ENCODE measurements around the gene FBXO31.

FBXO31 gene

GRCh38 chr16:87420026-87421002, 36.7 kb upstream of the FBXO31 start:
- Histone ChIP-seq H3K9ac (ENCODE audit: low read depth, low read length) (no peak overlapping the region), H3K36me3 (ENCODE audit: insufficient read depth, low read length) (peaks cover 69% of the 10 kb centered on the region), H3K4me1 (ENCODE audit: insufficient read depth, low read length) (no peaks in the 10 kb centered on the region), H3K9me3 (ENCODE audit: insufficient read depth, low read depth, low read length) (no peaks in the 10 kb centered on the region), H3K27me3 (ENCODE audit: insufficient read depth, low read length) (no peaks in the 10 kb centered on the region), H3K4me3 (ENCODE audit: low read length) (no peak overlapping the region), H3K27ac (ENCODE audit: low read depth, low read length) (no peak overlapping the region)
- 96% methylated on average over 25 of the region's 25 CpGs for WGBS

GRCh38 chr16:87418644-87419043, 35.1 kb upstream of the FBXO31 start:
- Histone ChIP-seq H3K9ac (ENCODE audit: low read depth, low read length) (no peak overlapping the region), H3K4me3 (ENCODE audit: low read length) (no peak overlapping the region), H3K9me3 (ENCODE audit: insufficient read depth, low read depth, low read length) (no peaks in the 10 kb centered on the region), H3K36me3 (ENCODE audit: insufficient read depth, low read length) (peaks cover 74% of the 10 kb centered on the region), H3K27me3 (ENCODE audit: insufficient read depth, low read length) (no peaks in the 10 kb centered on the region), H3K4me1 (ENCODE audit: insufficient read depth, low read length) (no peaks in the 10 kb centered on the region), H3K27ac (ENCODE audit: low read depth, low read length) (no peak overlapping the region)
- 72% methylated on average over 4 of the region's 6 CpGs for WGBS

- peaks cover 74% of the 10 kb centered on the region for H3K36me3 ChIP-seq (ENCODE audit: insufficient read depth, low read length)
- H3K9me3 ChIP-seq (ENCODE audit: insufficient read depth, low read depth, low read length): no peaks in the 10 kb centered on the region
- H3K4me1 ChIP-seq (ENCODE audit: insufficient read depth, low read length): no peaks in the 10 kb centered on the region
- no peak overlapping the region for H3K4me3 ChIP-seq (ENCODE audit: low read length)
- H3K27ac ChIP-seq (ENCODE audit: low read depth, low read length): no peak overlapping the region
- 97% methylated on average over 18 of the region's 18 CpGs for WGBS
- H3K9ac ChIP-seq (ENCODE audit: low read depth, low read length): no peak overlapping the region
- H3K27me3 ChIP-seq (ENCODE audit: insufficient read depth, low read length): no peaks in the 10 kb centered on the region
Measured at GRCh38 chr16:87418216-87418615, 34.6 kb upstream of the FBXO31 start.

- Histone ChIP-seq H3K4me3 (ENCODE audit: low read length) (no peak overlapping the region), H3K9ac (ENCODE audit: low read depth, low read length) (no peak overlapping the region), H3K9me3 (ENCODE audit: insufficient read depth, low read depth, low read length) (no peaks in the 10 kb centered on the region), H3K27me3 (ENCODE audit: insufficient read depth, low read length) (no peaks in the 10 kb centered on the region), H3K27ac (ENCODE audit: low read depth, low read length) (no peak overlapping the region), H3K4me1 (ENCODE audit: insufficient read depth, low read length) (no peaks in the 10 kb centered on the region), H3K36me3 (ENCODE audit: insufficient read depth, low read length) (peaks cover 76% of the 10 kb centered on the region)
- WGBS: 97% methylated on average over 13 of the region's 13 CpGs
Measured at GRCh38 chr16:87417528-87417910, 33.9 kb upstream of the FBXO31 start.

GRCh38 chr16:87416826-87417527, 33.4 kb upstream of the FBXO31 start:
- peaks cover 80% of the 10 kb centered on the region for H3K36me3 ChIP-seq (ENCODE audit: insufficient read depth, low read length)

GRCh38 chr16:87415441-87415840, 31.9 kb upstream of the FBXO31 start:
- WGBS: 96% methylated on average over 9 of the region's 9 CpGs
- H3K4me3 ChIP-seq (ENCODE audit: low read length): no peak overlapping the region
- no peaks in the 10 kb centered on the region for H3K9me3 ChIP-seq (ENCODE audit: insufficient read depth, low read depth, low read length)
- H3K27me3 ChIP-seq (ENCODE audit: insufficient read depth, low read length): no peaks in the 10 kb centered on the region
- H3K4me1 ChIP-seq (ENCODE audit: insufficient read depth, low read length): no peaks in the 10 kb centered on the region
- H3K27ac ChIP-seq (ENCODE audit: low read depth, low read length): no peak overlapping the region
- no peak overlapping the region for H3K9ac ChIP-seq (ENCODE audit: low read depth, low read length)
- H3K36me3 ChIP-seq (ENCODE audit: insufficient read depth, low read length): peaks cover 79% of the 10 kb centered on the region

More at GRCh38 chr16:87416826-87417527, 33.4 kb upstream of the FBXO31 start:
- H3K9ac ChIP-seq (ENCODE audit: low read depth, low read length): no peak overlapping the region
- no peak overlapping the region for H3K27ac ChIP-seq (ENCODE audit: low read depth, low read length)
- H3K4me1 ChIP-seq (ENCODE audit: insufficient read depth, low read length): no peaks in the 10 kb centered on the region
- H3K4me3 ChIP-seq (ENCODE audit: low read length): no peak overlapping the region
- WGBS: 95% methylated on average over 21 of the region's 23 CpGs
- H3K27me3 ChIP-seq (ENCODE audit: insufficient read depth, low read length): no peaks in the 10 kb centered on the region
- no peaks in the 10 kb centered on the region for H3K9me3 ChIP-seq (ENCODE audit: insufficient read depth, low read depth, low read length)

GRCh38 chr16:87414251-87414680, 30.7 kb upstream of the FBXO31 start:
- H3K4me1 ChIP-seq (ENCODE audit: insufficient read depth, low read length): no peaks in the 10 kb centered on the region
- peaks cover 81% of the 10 kb centered on the region for H3K36me3 ChIP-seq (ENCODE audit: insufficient read depth, low read length)
- no peaks in the 10 kb centered on the region for H3K9me3 ChIP-seq (ENCODE audit: insufficient read depth, low read depth, low read length)
- no peak overlapping the region for H3K4me3 ChIP-seq (ENCODE audit: low read length)
- no peak overlapping the region for H3K27ac ChIP-seq (ENCODE audit: low read depth, low read length)
- WGBS: 91% methylated on average over 24 of the region's 24 CpGs
- H3K27me3 ChIP-seq (ENCODE audit: insufficient read depth, low read length): no peaks in the 10 kb centered on the region
- no peak overlapping the region for H3K9ac ChIP-seq (ENCODE audit: low read depth, low read length)

- H3K36me3 ChIP-seq (ENCODE audit: insufficient read depth, low read length): peaks cover 80% of the 10 kb centered on the region
- H3K4me1 ChIP-seq (ENCODE audit: insufficient read depth, low read length): no peaks in the 10 kb centered on the region
- no peaks in the 10 kb centered on the region for H3K9me3 ChIP-seq (ENCODE audit: insufficient read depth, low read depth, low read length)
- H3K9ac ChIP-seq (ENCODE audit: low read depth, low read length): no peak overlapping the region
- H3K27ac ChIP-seq (ENCODE audit: low read depth, low read length): no peak overlapping the region
- H3K27me3 ChIP-seq (ENCODE audit: insufficient read depth, low read length): no peaks in the 10 kb centered on the region
- no peak overlapping the region for H3K4me3 ChIP-seq (ENCODE audit: low read length)
- 96% methylated on average over 27 of the region's 27 CpGs for WGBS
Measured at GRCh38 chr16:87412996-87413421, 29.4 kb upstream of the FBXO31 start.

GRCh38 chr16:87412371-87412995, 28.9 kb upstream of the FBXO31 start:
- H3K9me3 ChIP-seq (ENCODE audit: insufficient read depth, low read depth, low read length): no peaks in the 10 kb centered on the region
- peaks cover 80% of the 10 kb centered on the region for H3K36me3 ChIP-seq (ENCODE audit: insufficient read depth, low read length)
- H3K4me1 ChIP-seq (ENCODE audit: insufficient read depth, low read length): no peaks in the 10 kb centered on the region
- 95% methylated on average over 31 of the region's 31 CpGs for WGBS
- no peaks in the 10 kb centered on the region for H3K27me3 ChIP-seq (ENCODE audit: insufficient read depth, low read length)
- H3K27ac ChIP-seq (ENCODE audit: low read depth, low read length): no peak overlapping the region
- no peak overlapping the region for H3K9ac ChIP-seq (ENCODE audit: low read depth, low read length)
- no peak overlapping the region for H3K4me3 ChIP-seq (ENCODE audit: low read length)

- no peak overlapping the region for H3K9ac ChIP-seq (ENCODE audit: low read depth, low read length)
- H3K27ac ChIP-seq (ENCODE audit: low read depth, low read length): no peak overlapping the region
- no peaks in the 10 kb centered on the region for H3K27me3 ChIP-seq (ENCODE audit: insufficient read depth, low read length)
- no peak overlapping the region for H3K4me3 ChIP-seq (ENCODE audit: low read length)
- no peaks in the 10 kb centered on the region for H3K4me1 ChIP-seq (ENCODE audit: insufficient read depth, low read length)
- H3K9me3 ChIP-seq (ENCODE audit: insufficient read depth, low read depth, low read length): no peaks in the 10 kb centered on the region
- H3K36me3 ChIP-seq (ENCODE audit: insufficient read depth, low read length): peaks cover 79% of the 10 kb centered on the region
- 95% methylated on average over 49 of the region's 49 CpGs for WGBS
Measured at GRCh38 chr16:87411375-87412271, 28.0 kb upstream of the FBXO31 start.

All from HUES64 (cell line).